Effector CD8-positive, alpha-beta T cell (primary cell): ENCODE data around the gene RABGAP1L.
"Not testable (repeated sequence)": the region's sequence is repeated elsewhere in the genome, so short reads cannot be mapped to it uniquely, and the experiment has no call there.

ENCODE experiments used
- DNase-seq: peaks from one replicate; lab custom pipeline; 2025; lab: John Stamatoyannopoulos, UW

Gene RABGAP1L

GRCh38 chr1:174153085-174153824 lies 6.1 kb upstream of the RABGAP1L start:
- no peak for DNase-seq

GRCh38 chr1:174153825-174154107 lies 5.6 kb upstream of the RABGAP1L start:
- DNase-seq = no peak

DNA sequence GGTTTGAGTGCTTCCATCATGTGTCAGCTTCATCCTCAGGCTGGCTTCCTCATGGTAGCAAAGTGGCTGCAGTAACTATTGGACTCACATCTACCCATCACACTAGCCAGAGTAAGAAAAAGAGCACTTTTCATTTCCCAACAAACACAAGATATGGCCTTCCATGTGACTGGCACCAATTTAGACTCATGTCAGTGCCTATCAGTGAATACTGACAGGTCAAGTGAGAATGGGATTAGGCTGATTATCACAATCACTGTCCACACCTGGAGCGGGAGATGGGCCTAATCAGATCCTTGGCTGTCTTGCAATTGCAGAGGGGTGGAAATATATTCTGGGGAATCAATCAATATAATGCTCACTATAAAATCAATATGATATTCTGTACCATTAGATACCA lies 2.9 kb upstream of the RABGAP1L start:
- DNase-seq = no peak

DNA sequence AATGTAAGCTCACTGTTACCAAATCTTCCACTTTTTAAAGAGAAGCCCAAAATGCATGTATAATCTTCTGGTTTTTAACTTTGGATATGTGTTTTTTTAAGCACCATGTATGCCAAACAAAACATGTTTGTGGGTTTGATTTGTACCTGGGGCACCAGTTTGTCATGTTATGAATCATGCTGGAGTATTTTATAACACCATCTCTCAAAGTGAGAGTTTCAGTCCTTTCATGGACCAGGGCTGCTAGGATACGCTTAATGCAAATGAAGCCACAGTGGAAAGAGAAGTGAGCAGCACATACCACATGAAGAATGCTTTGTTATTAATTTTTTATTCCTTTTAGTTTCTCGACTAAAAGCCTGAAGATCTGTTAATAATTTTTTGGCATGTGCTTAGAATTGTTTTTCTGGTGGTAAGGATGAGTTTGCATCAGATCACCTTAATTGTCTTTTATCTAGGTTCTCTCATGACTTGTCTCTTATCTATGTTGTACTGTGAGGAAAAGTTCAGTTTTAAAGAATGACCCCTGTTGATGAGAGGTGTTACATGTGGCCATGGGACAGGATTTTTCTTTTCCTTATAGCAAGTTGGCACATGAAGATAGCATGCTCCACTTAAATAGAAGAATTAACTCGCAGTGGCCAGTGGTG lies 2.0 kb upstream of the RABGAP1L start:
- DNase-seq = no peak

GRCh38 chr1:174158767-174159251 lies 511 bp upstream of the RABGAP1L start:
- DNase-seq = peak; percentile 24

DNA sequence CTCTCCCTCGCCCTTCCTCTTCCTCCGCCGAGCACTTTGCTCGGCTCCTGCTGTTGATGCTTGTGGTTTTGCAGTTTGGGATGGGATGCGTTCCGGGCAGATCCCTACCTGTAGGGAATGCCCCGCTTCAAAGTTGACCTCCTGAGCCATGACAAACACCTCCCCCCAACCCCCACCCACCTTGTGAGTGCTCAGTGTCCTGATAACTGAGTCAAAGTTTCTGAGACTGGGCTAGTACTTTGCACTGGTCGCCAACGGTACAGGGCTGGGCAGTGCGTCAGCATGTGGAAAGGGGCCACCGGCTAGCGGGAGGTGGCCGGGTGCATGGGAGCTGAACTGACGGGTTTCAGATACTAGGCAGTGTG lies 771 bp downstream of the RABGAP1L start:
- no peak for DNase-seq

GRCh38 chr1:174160603-174161002 lies 1.3 kb downstream of the RABGAP1L start:
- DNase-seq = no peak

DNA sequence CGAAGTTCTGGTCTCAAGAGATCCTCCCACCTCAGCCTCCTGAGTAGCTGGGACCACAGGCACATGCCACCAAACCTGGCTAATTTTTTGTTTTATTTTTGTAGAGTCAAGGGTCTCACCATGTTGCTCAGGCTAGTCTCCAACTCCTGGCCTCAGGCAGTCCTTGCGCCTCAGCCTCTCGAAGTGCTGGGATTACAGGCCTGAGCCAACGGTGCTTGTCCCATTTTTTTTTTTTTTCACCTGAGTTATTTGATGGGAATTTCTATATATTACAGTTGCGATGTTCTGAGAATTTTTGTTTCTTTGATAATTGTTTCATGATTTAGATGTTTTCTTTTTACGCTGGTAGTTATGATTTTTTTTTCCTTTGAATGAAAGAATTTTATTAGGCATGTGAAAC lies 2.5 kb downstream of the RABGAP1L start:
- DNase-seq = no peak

DNA sequence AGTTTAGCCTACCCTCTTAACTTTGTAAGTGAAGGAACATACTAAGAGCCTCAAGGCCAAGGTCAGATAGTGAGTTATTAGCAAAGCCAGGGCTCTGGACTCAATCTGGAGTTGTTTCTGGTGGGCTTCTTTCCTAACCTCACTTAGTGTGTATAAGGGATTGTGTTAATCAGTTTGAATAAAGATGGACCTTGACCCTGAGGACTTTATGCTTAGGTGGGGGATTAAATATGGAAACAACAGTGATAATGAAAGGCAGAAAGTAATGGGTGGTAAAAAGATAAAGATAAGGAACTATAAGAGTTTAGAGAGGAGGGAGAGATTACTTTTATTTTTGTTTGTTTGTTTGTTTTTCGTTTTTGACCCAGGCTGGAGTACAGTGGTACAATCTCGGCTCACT lies 5.5 kb downstream of the RABGAP1L start:
- no peak for DNase-seq

DNA sequence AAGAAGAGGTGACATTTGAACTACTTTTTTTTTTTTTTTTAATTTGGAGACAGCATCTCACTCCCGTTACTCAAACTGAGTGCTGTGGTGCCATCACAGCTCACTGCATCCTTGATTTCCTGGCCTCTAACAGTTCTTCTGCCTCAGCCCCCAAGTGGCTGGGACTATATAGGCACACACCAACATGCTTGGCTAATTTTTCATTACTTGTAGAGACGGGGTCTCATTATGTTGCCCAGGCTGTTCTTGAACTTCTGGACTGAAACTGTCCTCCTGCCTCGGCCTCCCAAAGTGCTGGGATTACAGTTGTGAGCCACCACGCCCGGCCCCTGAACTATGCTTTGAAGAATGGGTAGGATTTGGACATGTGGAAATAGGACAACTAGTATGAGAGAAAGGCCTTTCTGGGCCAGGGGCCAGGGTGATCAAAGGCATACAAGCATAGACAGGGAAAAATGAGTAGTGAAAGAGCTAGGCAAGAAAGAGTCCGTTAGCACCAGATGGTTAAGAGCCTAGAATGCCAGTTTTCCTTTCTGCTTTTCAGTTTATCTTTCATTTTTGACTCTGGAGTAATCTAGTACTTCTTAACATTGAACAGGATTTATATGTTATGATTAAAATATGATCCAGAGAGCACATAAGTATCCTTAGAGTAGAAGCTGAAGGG lies 6.3 kb downstream of the RABGAP1L start:
- DNase-seq = no peak

DNA sequence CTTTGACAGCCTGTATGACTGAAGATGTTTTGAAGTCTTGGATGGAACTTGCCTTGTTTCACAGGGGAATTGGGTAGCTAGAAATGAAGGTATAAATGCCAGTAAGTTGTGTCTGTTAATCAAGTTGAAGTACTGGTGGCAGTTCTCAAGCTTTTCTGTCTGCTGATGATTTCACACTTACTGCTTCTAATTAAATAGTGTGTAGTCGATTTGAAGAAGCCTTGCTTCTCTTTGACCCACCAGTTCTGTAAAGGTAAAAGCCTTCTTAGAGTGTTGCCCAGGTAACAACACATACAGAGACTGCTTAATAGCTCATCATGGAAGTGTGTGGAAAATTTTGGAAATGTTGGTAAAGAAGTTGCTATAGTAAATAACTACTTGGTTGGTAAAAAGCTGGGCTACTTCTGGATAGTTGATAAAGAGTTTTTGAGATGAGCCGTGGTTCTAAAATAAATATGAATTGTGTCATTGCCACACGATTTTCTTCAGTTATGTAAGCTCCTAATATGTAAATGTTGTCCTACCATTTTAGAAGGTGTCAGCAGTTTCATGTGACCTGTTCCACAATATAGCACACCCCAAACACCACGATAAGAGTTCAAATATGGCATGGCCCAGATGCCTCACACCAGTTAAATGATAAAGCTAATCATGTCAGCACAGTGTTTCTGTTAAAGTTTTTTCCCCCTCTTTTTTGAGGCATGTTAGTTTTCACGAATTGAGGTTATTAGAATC lies 7.4 kb downstream of the RABGAP1L start:
- DNase-seq = no peak

- DNase-seq = no peak
Measured at GRCh38 chr1:174167265-174167803, 8.0 kb downstream of the RABGAP1L start.

GRCh38 chr1:174169342-174169741 lies 10.0 kb downstream of the RABGAP1L start:
- no peak for DNase-seq

GRCh38 chr1:174171073-174171472 lies 11.8 kb downstream of the RABGAP1L start:
- no peak for DNase-seq

DNA sequence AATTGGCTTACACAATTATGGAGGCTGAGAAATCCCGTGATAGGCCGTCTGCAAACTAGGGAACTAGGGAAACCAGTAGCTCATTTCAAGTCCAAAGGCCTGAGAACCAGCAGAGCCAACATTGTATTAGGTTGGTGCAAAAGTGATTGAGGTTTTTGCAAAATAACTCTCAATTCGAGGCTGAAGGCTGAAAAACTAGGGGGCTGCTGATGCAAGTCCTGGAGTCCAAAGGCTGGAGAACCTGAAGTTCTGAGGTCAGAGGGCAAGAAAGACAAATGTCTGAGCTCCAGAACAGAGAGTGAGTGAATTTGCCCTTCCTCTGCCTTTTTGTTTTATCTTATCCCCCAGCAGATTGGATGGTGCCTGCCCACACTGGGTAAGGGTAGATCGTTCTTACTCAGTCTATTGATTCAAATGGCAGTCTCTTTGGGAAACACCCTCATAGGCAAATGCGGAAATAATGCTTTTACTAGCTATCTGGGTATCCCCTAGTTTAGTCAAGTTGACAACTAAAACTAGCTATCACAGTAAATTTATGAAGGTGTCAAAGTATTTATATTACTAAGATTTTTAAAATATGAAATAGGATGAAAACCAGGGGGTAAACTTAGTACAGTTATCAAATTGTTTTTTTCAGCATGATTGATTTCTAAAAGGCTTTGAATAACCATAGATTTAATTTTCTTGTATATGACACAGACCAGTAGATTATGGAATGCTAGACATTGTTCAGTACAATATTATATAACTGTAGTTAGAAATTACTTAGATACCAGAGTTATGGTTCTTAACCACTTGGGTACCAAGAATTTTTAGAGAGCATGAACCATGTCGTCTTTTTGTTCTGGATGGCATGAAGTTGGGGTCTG lies 15.4 kb downstream of the RABGAP1L start:
- DNase-seq = no peak

- DNase-seq = not testable (repeated sequence)
Measured at GRCh38 chr1:174178459-174178858, 19.1 kb downstream of the RABGAP1L start.

DNA sequence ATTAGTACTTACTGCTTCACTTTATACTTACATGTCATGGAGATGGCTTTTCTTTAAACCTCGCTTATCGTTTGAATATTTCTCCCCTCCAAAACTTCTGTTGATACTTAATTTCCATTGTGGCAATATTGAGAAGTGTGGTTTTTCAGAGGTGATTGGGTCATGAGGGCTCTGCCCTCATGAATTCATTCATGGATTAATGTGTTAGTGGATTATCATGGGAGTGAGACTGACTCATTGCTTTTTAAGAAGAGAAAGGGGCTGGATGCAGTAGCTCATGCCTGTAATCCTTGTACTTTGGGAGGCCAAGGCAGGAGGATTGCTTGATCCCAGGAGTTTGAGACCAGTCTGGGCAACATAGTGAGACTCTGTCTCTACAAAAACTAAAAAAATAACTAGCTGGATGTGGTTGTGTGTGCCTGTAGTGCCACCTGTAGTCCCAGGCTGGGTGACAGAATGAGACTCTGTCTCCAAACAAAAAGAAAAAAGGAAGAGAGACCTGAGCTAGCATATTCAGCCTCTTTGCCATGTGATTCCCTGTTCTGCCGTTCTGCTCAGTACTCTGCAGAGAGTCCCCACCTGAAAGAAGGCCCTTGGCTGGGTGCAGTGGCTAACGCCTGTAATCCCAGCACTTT lies 30.2 kb downstream of the RABGAP1L start:
- no peak for DNase-seq

- DNase-seq = no peak
Measured at GRCh38 chr1:174190691-174191199, 31.4 kb downstream of the RABGAP1L start.

GRCh38 chr1:174191349-174191862 lies 32.1 kb downstream of the RABGAP1L start:
- no peak for DNase-seq

- DNase-seq = no peak
Measured at GRCh38 chr1:174194461-174194860, 35.1 kb downstream of the RABGAP1L start.
